Activated CD4-positive, CD25-positive, alpha-beta regulatory T cell (primary cell): ENCODE results near the gene CDA.
A peak's percentile ranks its signal among the peaks of the same experiment; 100 is the strongest.

Experiments used
- DNase-seq, 4 experiments: peaks; one replicate each; lab custom pipeline; 2025; lab: John Stamatoyannopoulos, UW

The CDA gene

GRCh38 chr1:20588634-20589225 lies at the start of gene CDA:
Gene CDA (plus strand): TSS chr1:20589097. CDS start chr1:20589130, 33 bp downstream.
- no peak for DNase-seq

GRCh38 chr1:20540281-20540680 lies 48.6 kb upstream of the CDA start:
- DNase-seq = no peak

DNA sequence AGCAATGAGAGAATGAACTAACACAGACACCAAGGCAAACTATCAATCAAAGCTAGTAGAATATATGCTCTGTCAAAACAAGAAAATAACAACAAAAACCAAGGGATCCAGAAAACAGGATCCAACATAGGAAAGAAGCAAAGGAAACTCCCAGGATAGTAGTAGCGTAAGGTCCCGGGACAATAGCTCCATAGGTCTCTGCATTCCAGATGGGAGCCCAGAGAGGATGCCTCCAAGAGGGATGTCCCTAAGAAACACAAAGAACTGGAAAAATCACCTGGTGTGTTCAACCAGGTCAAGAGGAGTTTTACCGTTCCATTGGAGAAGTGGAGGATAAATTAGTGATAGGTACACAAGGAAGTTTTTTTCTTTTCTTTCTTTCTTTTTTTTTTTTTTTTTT lies 42.3 kb upstream of the CDA start:
- DNase-seq = no peak

DNA sequence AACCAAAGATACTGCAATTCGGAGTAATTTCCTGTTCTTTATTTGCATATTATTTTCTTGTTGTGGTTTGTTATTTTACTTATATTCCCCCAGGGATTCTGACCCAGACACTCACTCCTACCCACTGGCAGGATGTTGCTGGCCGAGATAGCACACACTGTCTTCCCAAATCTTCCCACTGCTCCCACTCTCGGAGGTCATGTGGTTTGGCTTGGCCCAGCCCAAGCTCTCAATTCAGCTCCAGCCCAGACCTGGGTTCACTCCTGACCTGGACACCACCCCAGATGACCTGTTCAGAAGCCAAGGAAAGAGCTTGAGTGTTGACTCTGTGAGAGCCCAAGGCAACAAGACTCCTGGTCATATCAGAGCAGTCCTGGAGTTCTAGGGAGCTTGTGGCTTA lies 37.7 kb upstream of the CDA start:
- DNase-seq = no peak

DNA sequence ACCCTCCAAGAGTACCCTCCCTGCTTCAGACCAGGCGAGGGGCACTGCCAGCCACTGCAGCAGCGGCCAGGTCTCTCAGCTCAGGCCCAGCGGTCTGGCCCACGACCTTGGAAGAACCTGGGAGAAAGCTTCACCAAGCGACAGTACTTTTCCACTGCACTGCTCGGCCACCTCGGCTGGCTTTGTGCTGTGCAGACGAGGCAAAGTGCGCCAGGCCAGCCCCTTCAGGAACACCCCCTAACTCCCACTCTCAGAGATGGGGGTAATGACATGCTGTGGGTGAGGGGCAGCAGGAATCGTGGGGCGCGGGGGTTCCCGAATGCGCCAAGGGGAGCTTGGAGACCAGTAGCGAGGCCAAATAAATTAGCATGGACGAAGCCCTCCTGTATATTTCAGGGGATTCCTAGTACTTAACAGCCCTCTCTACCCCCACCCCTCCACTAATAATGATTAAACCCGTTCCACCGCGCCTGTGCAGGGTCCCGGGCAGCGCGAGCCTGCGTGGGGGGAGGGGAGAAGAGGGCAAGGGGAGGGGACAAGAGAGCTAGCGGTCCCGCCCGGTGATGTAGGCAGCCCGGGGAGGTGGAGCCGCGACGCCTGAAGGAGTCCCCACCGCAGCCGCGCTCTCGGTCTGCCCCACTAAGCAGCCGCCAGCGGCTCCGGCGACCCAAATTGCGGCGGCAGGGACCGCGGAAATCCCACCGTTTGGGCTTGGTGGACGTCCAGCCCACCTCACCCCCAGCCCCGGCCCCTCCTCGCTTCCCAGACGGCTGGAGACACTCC lies 36.8 kb upstream of the CDA start, which contains the start of gene FAM43B:
Gene FAM43B (plus strand): TSS at position 629 of the 783 bp plus-strand sequence. CDS start 401 bp downstream, outside the sequence.
- DNase-seq = no peak

DNA sequence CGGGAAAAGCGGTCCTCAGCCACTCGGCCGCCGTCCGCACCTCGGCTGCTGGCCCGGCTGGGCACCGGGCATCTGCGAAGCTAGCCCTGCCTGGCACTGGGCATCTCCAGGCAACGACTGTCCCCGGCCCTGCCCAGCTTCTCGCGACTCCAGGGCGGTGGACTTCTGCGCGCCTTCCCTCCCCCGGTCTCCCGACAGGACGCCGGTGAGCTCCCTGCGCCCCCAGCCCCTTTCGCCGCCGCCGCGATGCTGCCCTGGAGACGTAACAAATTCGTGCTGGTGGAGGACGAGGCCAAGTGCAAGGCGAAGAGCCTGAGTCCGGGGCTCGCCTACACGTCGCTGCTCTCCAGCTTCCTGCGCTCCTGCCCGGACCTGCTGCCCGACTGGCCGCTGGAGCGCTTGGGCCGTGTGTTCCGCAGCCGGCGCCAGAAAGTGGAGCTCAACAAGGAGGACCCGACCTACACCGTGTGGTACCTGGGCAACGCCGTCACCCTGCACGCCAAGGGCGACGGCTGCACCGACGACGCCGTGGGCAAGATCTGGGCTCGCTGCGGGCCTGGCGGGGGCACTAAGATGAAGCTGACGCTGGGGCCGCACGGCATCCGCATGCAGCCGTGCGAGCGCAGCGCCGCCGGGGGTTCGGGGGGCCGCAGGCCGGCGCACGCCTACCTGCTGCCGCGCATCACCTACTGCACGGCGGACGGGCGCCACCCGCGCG lies 36.0 kb upstream of the CDA start:
- no peak for DNase-seq

GRCh38 chr1:20555025-20555757 lies 33.7 kb upstream of the CDA start:
- no peak for DNase-seq

DNA sequence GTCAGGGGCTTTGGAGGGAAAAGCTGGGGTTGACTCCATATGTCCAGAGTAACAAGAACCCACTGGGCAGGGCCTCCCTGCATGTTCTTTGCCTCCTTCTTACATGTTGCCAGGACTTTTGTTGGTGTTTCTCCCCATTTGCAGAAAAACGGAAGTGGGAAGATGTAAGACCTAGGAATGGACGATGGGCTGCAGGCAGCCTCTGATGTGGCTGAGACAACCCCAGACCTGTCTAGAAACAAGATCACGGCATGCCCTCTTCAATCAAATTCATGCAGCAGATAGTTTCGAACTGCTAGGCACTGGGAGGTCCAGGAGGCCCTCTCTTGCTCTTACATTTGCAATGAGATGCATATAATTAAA lies 33.2 kb upstream of the CDA start:
- no peak for DNase-seq

- DNase-seq = no peak
Measured at GRCh38 chr1:20558191-20558590, 30.7 kb upstream of the CDA start.

DNA sequence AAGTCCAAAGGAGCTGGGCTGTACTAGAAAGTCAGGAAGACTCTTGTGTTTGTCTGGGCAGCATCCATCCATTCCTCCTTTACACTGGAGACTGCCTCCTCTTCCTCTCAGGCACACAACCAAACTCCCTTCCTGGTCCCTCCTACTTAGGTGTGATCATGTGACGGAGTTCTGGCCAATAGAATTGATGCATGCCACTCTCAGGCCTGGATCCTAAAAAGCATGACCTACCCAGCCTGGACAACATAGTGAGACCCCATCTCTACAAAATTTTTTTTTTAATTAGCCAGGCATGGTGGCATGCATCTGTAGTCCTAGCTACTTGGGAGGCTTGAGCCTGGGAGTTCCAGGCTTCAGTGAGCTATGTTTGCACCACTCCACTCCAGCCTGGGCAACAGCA lies 27.9 kb upstream of the CDA start:
- DNase-seq = no peak

- no peak for DNase-seq
Measured at GRCh38 chr1:20565234-20565633, 23.7 kb upstream of the CDA start.

DNA sequence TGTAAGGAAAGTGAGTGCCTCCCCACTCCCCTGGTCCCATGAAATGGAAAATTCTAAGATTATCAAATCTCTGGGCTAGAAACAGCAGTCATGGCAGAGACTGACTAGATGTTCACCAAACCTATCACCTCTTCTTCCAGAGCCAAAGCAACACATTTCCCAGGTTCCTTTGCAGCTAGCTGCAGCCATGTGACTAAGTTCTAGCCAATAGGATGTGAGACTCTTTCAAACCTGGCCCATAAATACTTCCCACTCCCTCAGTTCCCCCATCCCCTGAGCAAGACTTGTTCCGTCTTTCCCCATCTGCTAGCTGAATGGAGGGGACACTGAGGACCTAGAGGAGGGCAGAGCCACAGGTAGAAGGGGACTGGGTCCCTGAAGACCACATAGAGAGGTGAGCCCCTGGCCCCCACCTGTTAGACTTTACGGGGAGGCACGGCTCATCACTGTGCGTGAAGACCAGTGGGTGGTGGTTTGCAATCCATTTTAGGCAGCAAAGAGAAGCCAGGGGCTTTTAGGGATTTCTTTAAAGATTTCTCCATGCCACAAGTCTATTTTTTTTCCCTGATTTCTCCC lies 19.3 kb upstream of the CDA start:
- DNase-seq = no peak

DNA sequence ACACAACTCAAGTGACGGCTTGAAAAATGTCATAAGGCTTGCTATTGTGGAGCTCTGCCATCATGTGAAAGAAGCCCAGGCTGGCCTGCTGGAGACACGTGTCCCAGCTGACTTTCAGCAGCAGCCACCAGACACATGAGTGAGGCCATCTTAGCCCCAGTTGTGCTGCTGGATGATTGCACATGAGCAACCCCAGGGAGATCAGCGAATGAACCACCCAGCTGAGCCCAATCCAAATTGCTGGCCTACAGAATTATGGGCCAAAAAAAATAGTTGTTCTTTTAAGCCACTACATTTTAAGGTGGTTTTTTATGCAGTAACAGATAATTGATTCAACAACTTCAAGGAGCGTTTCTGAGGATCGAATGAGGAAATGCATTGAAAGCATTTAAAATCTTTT lies 17.5 kb upstream of the CDA start:
- no peak for DNase-seq

- DNase-seq = no peak
Measured at GRCh38 chr1:20573987-20574386, 14.9 kb upstream of the CDA start.

DNA sequence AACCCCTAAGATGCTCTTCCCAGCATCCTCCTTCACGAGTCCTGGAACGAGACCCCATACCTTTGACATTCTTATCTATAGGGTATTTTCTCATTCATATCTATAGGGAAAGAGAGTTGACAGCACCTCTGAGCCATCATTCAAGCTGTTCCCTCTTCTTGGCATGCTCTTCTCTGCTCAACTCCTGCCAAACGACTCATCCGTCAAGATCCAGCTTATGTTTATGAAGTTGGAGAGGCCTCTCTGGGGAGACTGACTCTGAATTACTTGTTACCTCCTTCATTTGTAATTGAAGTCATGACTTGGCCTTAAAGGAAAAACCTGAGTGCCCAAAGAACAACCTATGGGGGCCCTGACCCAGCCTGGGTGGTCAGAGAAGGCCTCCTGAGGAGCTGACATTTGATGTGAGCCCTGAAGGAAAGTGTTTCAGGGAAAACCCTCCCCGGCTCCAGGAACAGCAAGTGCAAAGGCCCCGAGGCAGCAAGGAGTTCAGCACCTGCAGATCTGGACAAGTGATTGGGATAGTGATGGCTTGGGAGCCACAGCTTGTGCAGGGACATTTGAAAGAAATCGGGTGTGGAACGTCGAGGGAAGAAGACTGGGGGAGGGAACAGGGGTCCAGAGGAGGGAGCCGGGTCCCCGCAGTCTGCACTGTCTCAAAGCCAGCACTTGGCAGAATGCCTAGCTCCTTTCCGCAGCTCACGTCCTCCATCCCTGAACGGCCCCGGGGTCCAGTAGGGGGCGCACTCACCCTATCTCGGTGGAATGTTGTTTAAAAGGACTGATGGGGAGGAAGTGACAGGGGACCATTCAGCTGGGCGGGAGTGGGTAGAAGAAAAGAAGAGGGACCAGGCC lies 14.0 kb upstream of the CDA start:
- DNase-seq = peak in 2 of 4 experiments; percentile 20 to 40

DNA sequence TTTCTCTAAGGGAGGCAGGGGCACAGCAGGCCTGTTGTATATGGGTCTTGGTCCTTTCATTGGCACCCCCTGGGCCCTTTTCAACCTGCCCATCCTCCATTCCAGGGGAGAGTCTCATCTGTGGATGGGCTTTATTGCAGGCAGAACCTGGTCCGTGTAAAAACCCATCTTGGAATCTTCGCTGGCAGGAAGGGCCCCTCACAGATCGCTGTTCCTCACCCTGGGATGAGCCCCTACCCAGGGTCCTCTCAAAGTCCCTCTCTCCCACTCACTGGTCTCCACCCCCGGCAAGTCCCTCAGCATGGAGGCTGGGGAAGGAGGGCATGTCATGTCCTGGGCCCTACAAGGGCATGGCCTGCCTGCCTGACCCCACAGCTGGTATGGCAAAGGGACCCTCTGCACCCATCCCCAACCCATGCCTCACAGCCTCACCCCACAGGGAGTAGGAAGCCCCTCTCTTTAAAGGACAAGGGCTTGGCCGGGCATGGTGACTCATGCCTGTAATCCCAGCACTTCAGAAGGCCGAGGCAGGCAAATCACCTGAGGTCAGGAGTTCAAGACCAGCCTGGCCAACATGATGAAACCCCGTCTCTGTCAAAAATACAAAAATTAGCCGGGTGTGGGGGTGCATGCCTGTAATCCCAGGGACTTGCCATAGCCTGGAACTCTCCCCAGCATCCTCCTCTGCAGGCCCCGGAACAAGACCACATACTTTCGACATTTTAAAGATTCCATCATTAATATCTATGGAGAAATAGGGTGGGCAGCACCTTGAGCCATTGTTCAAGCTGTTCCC lies 13.2 kb upstream of the CDA start:
- DNase-seq = no peak

DNA sequence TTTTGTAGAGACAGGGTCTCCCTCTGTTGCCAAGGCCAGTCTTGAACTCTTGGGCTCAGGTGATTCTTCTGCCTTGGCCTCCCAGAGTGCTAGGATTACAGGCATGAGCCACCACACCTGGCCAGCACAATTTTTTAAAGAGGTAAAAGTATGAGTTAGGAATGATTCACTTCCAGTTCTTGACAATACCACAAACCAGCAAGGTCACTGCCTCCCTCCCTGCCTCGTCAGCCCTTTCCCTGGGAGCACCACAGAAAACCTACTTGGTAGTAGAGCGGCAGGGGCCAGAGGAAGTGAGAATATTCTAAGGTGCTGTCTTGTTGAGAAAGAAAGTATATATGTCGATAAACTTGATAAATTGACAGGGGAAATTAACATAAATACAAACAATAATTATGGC lies 10.8 kb upstream of the CDA start:
- DNase-seq = no peak

- no peak for DNase-seq
Measured at GRCh38 chr1:20578721-20579395, 10.0 kb upstream of the CDA start.

- no peak for DNase-seq
Measured at GRCh38 chr1:20584890-20585289, 4.0 kb upstream of the CDA start.
